Measurements from ENCODE around the gene SLC25A6.
"Not testable (repeated sequence)": the region's sequence is repeated elsewhere in the genome, so short reads cannot be mapped to it uniquely, and the experiment has no call there.

The SLC25A6 gene

GRCh38 chrX:1388651-1389050 lies 3.3 kb downstream of the SLC25A6 start:
- Mint-ChIP-seq H3K27me3 (no peaks in the 10 kb centered on the region), H3K9me3 (ENCODE audit: low read depth) (no peaks in the 10 kb centered on the region), H3K27ac (peak overlapping the region; percentile 68), H3K4me1 (ENCODE audit: low read depth) (peaks cover 34% of the 10 kb centered on the region), H3K4me3 (peak overlapping the region; percentile 91), H3K36me3 (peaks cover 4% of the 10 kb centered on the region)

GRCh38 chrX:1387141-1387776 lies 4.7 kb downstream of the SLC25A6 start:
- Mint-ChIP-seq H3K27me3 (no peaks in the 10 kb centered on the region), H3K9me3 (ENCODE audit: low read depth) (no peaks in the 10 kb centered on the region), H3K4me1 (ENCODE audit: low read depth) (peaks cover 30% of the 10 kb centered on the region), H3K4me3 (peak overlapping the region; percentile 91), H3K36me3 (peaks cover 4% of the 10 kb centered on the region), H3K27ac (no peak overlapping the region)

GRCh38 chrX:1386338-1387127 lies 5.4 kb downstream of the SLC25A6 start:
- Mint-ChIP-seq H3K9me3 (ENCODE audit: low read depth) (no peaks in the 10 kb centered on the region), H3K36me3 (peaks cover 4% of the 10 kb centered on the region), H3K27ac (peak overlapping the region; percentile 70), H3K27me3 (no peaks in the 10 kb centered on the region), H3K4me1 (ENCODE audit: low read depth) (peaks cover 30% of the 10 kb centered on the region), H3K4me3 (peak overlapping the region; percentile 17)

- Mint-ChIP-seq H3K36me3 (peaks cover 2% of the 10 kb centered on the region), H3K27me3 (no peaks in the 10 kb centered on the region), H3K27ac (no peak overlapping the region), H3K9me3 (ENCODE audit: low read depth) (no peaks in the 10 kb centered on the region), H3K4me3 (no peak overlapping the region), H3K4me1 (ENCODE audit: low read depth) (peaks cover 25% of the 10 kb centered on the region)
Measured at GRCh38 chrX:1385253-1386223, 6.4 kb downstream of the SLC25A6 start.

GRCh38 chrX:1384658-1385252 lies 7.2 kb downstream of the SLC25A6 start:
- Mint-ChIP-seq H3K27me3 (no peaks in the 10 kb centered on the region), H3K4me3 (no peak overlapping the region), H3K36me3 (peaks cover 2% of the 10 kb centered on the region), H3K27ac (no peak overlapping the region), H3K4me1 (ENCODE audit: low read depth) (peaks cover 27% of the 10 kb centered on the region), H3K9me3 (ENCODE audit: low read depth) (no peaks in the 10 kb centered on the region)

GRCh38 chrX:1380672-1381233 lies 11.2 kb downstream of the SLC25A6 start:
- no peaks in the 10 kb centered on the region for H3K9me3 Mint-ChIP-seq (ENCODE audit: low read depth)
- no peaks in the 10 kb centered on the region for H3K27me3 Mint-ChIP-seq
- no peaks in the 10 kb centered on the region for H3K36me3 Mint-ChIP-seq
- H3K4me3 Mint-ChIP-seq = no peak overlapping the region
- no peak overlapping the region for H3K27ac Mint-ChIP-seq
- peaks cover 5% of the 10 kb centered on the region for H3K4me1 Mint-ChIP-seq (ENCODE audit: low read depth)

- no peaks in the 10 kb centered on the region for H3K27me3 Mint-ChIP-seq
- no peaks in the 10 kb centered on the region for H3K36me3 Mint-ChIP-seq
- H3K9me3 Mint-ChIP-seq (ENCODE audit: low read depth) = no peaks in the 10 kb centered on the region
- peaks cover 5% of the 10 kb centered on the region for H3K4me1 Mint-ChIP-seq (ENCODE audit: low read depth)
- H3K4me3 Mint-ChIP-seq = no peak overlapping the region
- H3K27ac Mint-ChIP-seq = no peak overlapping the region
Measured at GRCh38 chrX:1378306-1378759, 13.6 kb downstream of the SLC25A6 start.

GRCh38 chrX:1368385-1368698 lies 23.6 kb downstream of the SLC25A6 start:
- H3K4me3 Mint-ChIP-seq = no peak overlapping the region
- no peak overlapping the region for H3K27ac Mint-ChIP-seq
- H3K27me3 Mint-ChIP-seq = no peaks in the 10 kb centered on the region
- H3K4me1 Mint-ChIP-seq (ENCODE audit: low read depth) = no peaks in the 10 kb centered on the region
- H3K9me3 Mint-ChIP-seq (ENCODE audit: low read depth) = no peaks in the 10 kb centered on the region
- no peaks in the 10 kb centered on the region for H3K36me3 Mint-ChIP-seq

- H3K27ac Mint-ChIP-seq; H3K9me3 Mint-ChIP-seq (ENCODE audit: low read depth); H3K4me1 Mint-ChIP-seq (ENCODE audit: low read depth); H3K36me3 Mint-ChIP-seq; H3K4me3 Mint-ChIP-seq; H3K27me3 Mint-ChIP-seq: not testable (repeated sequence)
Measured at GRCh38 chrX:1366363-1366762, 25.6 kb downstream of the SLC25A6 start.

GRCh38 chrX:1361910-1362309 lies 30.0 kb downstream of the SLC25A6 start:
- Mint-ChIP-seq H3K9me3 (ENCODE audit: low read depth) (no peaks in the 10 kb centered on the region), H3K36me3 (peaks cover 7% of the 10 kb centered on the region), H3K27me3 (no peaks in the 10 kb centered on the region), H3K27ac (peak overlapping the region; percentile 3), H3K4me3 (no peak overlapping the region), H3K4me1 (ENCODE audit: low read depth) (peaks cover 5% of the 10 kb centered on the region)

GRCh38 chrX:1361275-1361674 lies 30.6 kb downstream of the SLC25A6 start:
- H3K36me3 Mint-ChIP-seq = peaks cover 7% of the 10 kb centered on the region

GRCh38 chrX:1360171-1360570 lies 31.7 kb downstream of the SLC25A6 start:
- Mint-ChIP-seq H3K4me3 (no peak overlapping the region), H3K4me1 (ENCODE audit: low read depth) (peaks cover 5% of the 10 kb centered on the region), H3K9me3 (ENCODE audit: low read depth) (no peaks in the 10 kb centered on the region), H3K27ac (no peak overlapping the region), H3K36me3 (peaks cover 7% of the 10 kb centered on the region), H3K27me3 (no peaks in the 10 kb centered on the region)

More at GRCh38 chrX:1361275-1361674, 30.6 kb downstream of the SLC25A6 start:
- Mint-ChIP-seq H3K4me1 (ENCODE audit: low read depth) (peaks cover 5% of the 10 kb centered on the region), H3K9me3 (ENCODE audit: low read depth) (no peaks in the 10 kb centered on the region), H3K4me3 (no peak overlapping the region), H3K27ac (no peak overlapping the region), H3K27me3 (no peaks in the 10 kb centered on the region)

GRCh38 chrX:1359477-1359873 lies 32.4 kb downstream of the SLC25A6 start:
- H3K27ac Mint-ChIP-seq = no peak overlapping the region

GRCh38 chrX:1358793-1359476 lies 33.0 kb downstream of the SLC25A6 start:
- H3K4me3 Mint-ChIP-seq = no peak overlapping the region
- H3K4me1 Mint-ChIP-seq (ENCODE audit: low read depth) = peaks cover 8% of the 10 kb centered on the region
- no peak overlapping the region for H3K27ac Mint-ChIP-seq
- H3K27me3 Mint-ChIP-seq = no peaks in the 10 kb centered on the region
- no peaks in the 10 kb centered on the region for H3K9me3 Mint-ChIP-seq (ENCODE audit: low read depth)
- H3K36me3 Mint-ChIP-seq = peaks cover 7% of the 10 kb centered on the region

More at GRCh38 chrX:1359477-1359873, 32.4 kb downstream of the SLC25A6 start:
- Mint-ChIP-seq H3K36me3 (peaks cover 7% of the 10 kb centered on the region), H3K27me3 (no peaks in the 10 kb centered on the region), H3K9me3 (ENCODE audit: low read depth) (no peaks in the 10 kb centered on the region), H3K4me1 (ENCODE audit: low read depth) (peaks cover 5% of the 10 kb centered on the region), H3K4me3 (no peak overlapping the region)
